ENCODE data around the gene CALR. TPM values are rescaled to one million over a fixed set of nuclear protein-coding genes. Genes with fewer than 3 reads are reported as not detected.
"Not testable (repeated sequence)": the region's sequence is repeated elsewhere in the genome, so short reads cannot be mapped to it uniquely, and the experiment has no call there.

Gene CALR
- total RNA-seq, 3 donors from 2014 or later: 1,489 to 1,621 (median 1,575) TPM

DNA sequence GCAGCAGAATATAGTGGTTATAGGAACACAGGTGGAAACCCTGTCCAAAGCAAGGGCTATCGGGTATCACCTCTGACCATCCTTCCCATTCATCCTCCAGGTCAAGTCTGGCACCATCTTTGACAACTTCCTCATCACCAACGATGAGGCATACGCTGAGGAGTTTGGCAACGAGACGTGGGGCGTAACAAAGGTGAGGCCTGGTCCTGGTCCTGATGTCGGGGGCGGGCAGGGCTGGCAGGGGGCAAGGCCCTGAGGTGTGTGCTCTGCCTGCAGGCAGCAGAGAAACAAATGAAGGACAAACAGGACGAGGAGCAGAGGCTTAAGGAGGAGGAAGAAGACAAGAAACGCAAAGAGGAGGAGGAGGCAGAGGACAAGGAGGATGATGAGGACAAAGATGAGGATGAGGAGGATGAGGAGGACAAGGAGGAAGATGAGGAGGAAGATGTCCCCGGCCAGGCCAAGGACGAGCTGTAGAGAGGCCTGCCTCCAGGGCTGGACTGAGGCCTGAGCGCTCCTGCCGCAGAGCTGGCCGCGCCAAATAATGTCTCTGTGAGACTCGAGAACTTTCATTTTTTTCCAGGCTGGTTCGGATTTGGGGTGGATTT lies 5.1 kb downstream of the CALR start:
- peaks cover 54% of the 10 kb centered on the region for H3K36me3 Mint-ChIP-seq (ENCODE audit: insufficient read depth)
- H3K27me3 Mint-ChIP-seq (ENCODE audit: low read depth): no peaks in the 10 kb centered on the region
- no peak for ATAC-seq
- H3K4me3 Mint-ChIP-seq: peak overlapping the region; percentile 37
- peaks cover 53% of the 10 kb centered on the region for H3K4me1 Mint-ChIP-seq (ENCODE audit: low read depth)
- DNase-seq: no peak
- no peaks in the 10 kb centered on the region for H3K9me3 Mint-ChIP-seq

GRCh38 chr19:12944104-12944674 lies 5.8 kb downstream of the CALR start:
- Mint-ChIP-seq H3K27me3 (ENCODE audit: low read depth) (no peaks in the 10 kb centered on the region), H3K36me3 (ENCODE audit: insufficient read depth) (peaks cover 48% of the 10 kb centered on the region), H3K4me3 (peak overlapping the region; percentile 91)

GRCh38 chr19:12945479-12946091 lies 7.2 kb downstream of the CALR start, which contains the start of gene RAD23A:
RAD23A (plus strand) TSS chr19:12945862; CDS start chr19:12945949, 87 bp downstream.
- H3K4me1 Mint-ChIP-seq (ENCODE audit: low read depth): peaks cover 38% of the 10 kb centered on the region
- peaks cover 44% of the 10 kb centered on the region for H3K36me3 Mint-ChIP-seq (ENCODE audit: insufficient read depth)
- no peaks in the 10 kb centered on the region for H3K9me3 Mint-ChIP-seq
- peak within 1 kb of the TSS; percentile 91 for H3K4me3 Mint-ChIP-seq
- ATAC-seq (peak; percentile 81 to 82), DNase-seq (peak; percentile 99)
- H3K27me3 Mint-ChIP-seq (ENCODE audit: low read depth): no peaks in the 10 kb centered on the region

More at GRCh38 chr19:12944104-12944674, 5.8 kb downstream of the CALR start:
- no peak for ATAC-seq
- Mint-ChIP-seq H3K4me1 (ENCODE audit: low read depth) (peaks cover 52% of the 10 kb centered on the region), H3K9me3 (no peaks in the 10 kb centered on the region)
- no peak for DNase-seq

DNA sequence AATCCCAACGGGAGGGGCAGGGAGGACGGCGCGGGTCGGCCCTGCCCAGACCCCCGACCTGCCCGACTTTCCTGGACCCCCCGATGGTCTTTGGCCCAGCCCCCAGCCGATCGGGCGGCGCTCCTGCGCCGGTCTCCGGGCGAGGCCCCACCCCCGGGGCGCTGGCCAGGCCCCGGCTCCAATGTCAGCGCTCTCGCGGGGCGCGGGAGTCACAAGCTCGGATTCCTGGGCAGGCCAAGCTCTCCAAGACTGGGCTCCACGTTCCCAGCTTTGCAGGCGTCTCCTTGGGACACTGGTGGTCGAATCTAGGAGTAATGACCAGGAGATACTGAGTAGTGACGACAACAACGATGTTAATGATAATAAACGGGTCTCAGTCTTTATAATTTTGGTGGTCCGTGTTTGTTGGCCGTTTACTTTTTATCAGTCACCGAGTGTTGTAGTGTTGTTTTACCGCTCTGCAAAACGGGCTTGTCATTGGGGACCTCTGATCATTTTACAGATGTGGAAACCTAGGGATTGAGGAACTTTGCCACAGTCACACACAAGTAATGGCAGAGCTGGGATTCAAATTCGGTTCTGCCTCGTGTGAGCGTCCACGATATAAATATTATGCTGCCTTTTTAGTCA lies 7.8 kb downstream of the CALR start:
- peaks cover 41% of the 10 kb centered on the region for H3K36me3 Mint-ChIP-seq (ENCODE audit: insufficient read depth)
- ATAC-seq (peak; percentile 74 to 79), DNase-seq (peak; percentile 34)
- H3K4me1 Mint-ChIP-seq (ENCODE audit: low read depth): peaks cover 33% of the 10 kb centered on the region
- no peaks in the 10 kb centered on the region for H3K27me3 Mint-ChIP-seq (ENCODE audit: low read depth)
- H3K9me3 Mint-ChIP-seq: no peaks in the 10 kb centered on the region
- H3K4me3 Mint-ChIP-seq: peak overlapping the region; percentile 91

GRCh38 chr19:12946731-12947496 lies 8.5 kb downstream of the CALR start:
- ATAC-seq: no peak
- peak overlapping the region; percentile 91 for H3K4me3 Mint-ChIP-seq
- H3K4me1 Mint-ChIP-seq (ENCODE audit: low read depth): peaks cover 33% of the 10 kb centered on the region
- no peaks in the 10 kb centered on the region for H3K27me3 Mint-ChIP-seq (ENCODE audit: low read depth)
- H3K9me3 Mint-ChIP-seq: no peaks in the 10 kb centered on the region
- H3K36me3 Mint-ChIP-seq (ENCODE audit: insufficient read depth): peaks cover 45% of the 10 kb centered on the region
- DNase-seq: no peak

- H3K36me3 Mint-ChIP-seq (ENCODE audit: insufficient read depth): peaks cover 45% of the 10 kb centered on the region
- ATAC-seq (no peak), DNase-seq (no peak)
- H3K27me3 Mint-ChIP-seq (ENCODE audit: low read depth): no peaks in the 10 kb centered on the region
- peak overlapping the region; percentile 23 for H3K4me3 Mint-ChIP-seq
- peaks cover 29% of the 10 kb centered on the region for H3K4me1 Mint-ChIP-seq (ENCODE audit: low read depth)
- H3K9me3 Mint-ChIP-seq: no peaks in the 10 kb centered on the region
Measured at GRCh38 chr19:12947702-12948611, 9.5 kb downstream of the CALR start.

DNA sequence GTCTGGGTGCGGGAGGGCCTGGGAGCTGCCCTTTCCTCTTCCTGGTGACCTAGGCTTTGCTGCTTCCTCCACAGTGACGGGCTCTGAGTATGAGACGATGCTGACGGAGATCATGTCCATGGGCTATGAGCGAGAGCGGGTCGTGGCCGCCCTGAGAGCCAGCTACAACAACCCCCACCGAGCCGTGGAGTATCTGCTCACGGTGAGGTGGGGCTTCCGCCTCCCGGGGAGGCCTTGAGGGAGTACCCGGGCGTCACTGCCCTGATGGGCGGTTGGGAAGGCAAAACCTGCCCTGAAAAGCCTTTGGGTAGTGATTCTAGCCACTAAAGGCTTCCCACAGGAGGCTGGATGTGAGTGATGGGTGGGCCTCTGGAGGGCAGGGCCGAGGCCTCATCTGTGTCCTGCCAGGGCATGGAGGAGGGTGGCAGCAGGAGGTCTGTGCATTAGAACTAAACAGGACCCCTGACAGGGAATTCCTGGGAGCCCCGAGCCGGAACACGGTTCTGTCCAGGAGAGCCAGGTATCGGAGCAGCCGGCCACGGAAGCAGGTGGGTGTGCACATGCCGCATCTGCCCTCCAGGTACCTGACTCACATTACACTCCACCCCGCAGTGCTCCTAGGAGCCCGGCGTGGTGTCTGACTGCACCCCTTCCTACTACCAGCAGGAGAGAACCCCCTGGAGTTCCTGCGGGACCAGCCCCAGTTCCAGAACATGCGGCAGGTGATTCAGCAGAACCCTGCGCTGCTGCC lies 10.4 kb downstream of the CALR start:
- ATAC-seq (no peak), DNase-seq (no peak)
- H3K9me3 Mint-ChIP-seq: no peaks in the 10 kb centered on the region
- peaks cover 43% of the 10 kb centered on the region for H3K36me3 Mint-ChIP-seq (ENCODE audit: insufficient read depth)
- H3K4me1 Mint-ChIP-seq (ENCODE audit: low read depth): peaks cover 25% of the 10 kb centered on the region
- H3K4me3 Mint-ChIP-seq: no peak overlapping the region
- no peaks in the 10 kb centered on the region for H3K27me3 Mint-ChIP-seq (ENCODE audit: low read depth)

DNA sequence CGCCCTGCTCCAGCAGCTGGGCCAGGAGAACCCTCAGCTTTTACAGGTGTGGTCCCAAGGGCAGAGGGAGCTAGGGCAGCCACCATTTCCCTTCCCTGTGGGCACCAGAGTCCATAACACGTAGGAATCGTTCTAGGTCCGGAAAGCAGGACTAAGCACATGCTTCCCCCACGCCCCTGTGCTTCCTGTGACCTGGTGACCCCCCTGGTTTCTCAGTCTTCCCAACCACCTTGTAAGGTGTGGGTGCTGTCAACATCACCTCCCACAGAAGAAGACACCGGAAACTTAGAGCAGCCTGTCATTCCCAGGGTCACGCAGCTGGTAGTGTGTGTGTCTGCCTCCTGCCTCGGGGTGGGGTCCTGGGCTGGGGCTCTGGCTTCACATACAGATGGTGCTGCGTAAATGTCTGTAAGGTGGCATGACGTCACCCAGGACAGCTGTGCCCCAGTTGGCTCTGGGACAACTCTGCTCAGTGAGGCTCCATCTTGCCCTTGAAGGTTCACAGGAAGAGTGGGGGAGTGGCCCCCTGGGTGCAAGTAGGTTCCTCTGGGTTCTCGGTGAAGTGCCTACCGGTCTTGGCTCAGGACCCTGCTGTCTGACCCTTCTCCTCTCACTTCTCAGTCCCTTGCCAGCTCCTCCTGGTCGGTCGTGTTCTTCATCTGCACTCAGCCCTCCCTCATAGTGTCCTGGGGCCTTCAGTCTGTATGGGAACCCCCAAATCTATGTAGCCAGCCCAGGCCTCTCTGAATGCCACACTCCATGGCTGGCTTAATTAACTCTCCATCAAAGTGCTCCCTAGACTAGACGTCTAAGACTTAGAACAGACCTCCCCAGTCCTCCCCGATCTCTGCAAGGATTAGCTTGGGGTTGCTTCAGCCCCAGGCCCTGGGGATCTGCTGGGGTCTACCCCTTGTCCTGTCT lies 11.2 kb downstream of the CALR start:
- DNase-seq: no peak
- no peaks in the 10 kb centered on the region for H3K9me3 Mint-ChIP-seq
- peaks cover 28% of the 10 kb centered on the region for H3K4me1 Mint-ChIP-seq (ENCODE audit: low read depth)
- no peak for ATAC-seq
- H3K4me3 Mint-ChIP-seq: no peak overlapping the region
- H3K27me3 Mint-ChIP-seq (ENCODE audit: low read depth): no peaks in the 10 kb centered on the region
- peaks cover 46% of the 10 kb centered on the region for H3K36me3 Mint-ChIP-seq (ENCODE audit: insufficient read depth)

GRCh38 chr19:12952050-12952449 lies 13.6 kb downstream of the CALR start:
- H3K9me3 Mint-ChIP-seq; H3K27me3 Mint-ChIP-seq (ENCODE audit: low read depth); DNase-seq; ATAC-seq; H3K4me3 Mint-ChIP-seq: not testable (repeated sequence)
- peaks cover 33% of the 10 kb centered on the region for H3K4me1 Mint-ChIP-seq (ENCODE audit: low read depth)
- peaks cover 43% of the 10 kb centered on the region for H3K36me3 Mint-ChIP-seq (ENCODE audit: insufficient read depth)

- DNase-seq (no peak), ATAC-seq (no peak)
- Mint-ChIP-seq H3K27me3 (ENCODE audit: low read depth) (no peaks in the 10 kb centered on the region), H3K9me3 (no peaks in the 10 kb centered on the region), H3K4me1 (ENCODE audit: low read depth) (peaks cover 34% of the 10 kb centered on the region), H3K36me3 (ENCODE audit: insufficient read depth) (peaks cover 40% of the 10 kb centered on the region), H3K4me3 (no peak overlapping the region)
Measured at GRCh38 chr19:12952488-12953137, 14.2 kb downstream of the CALR start.

DNA sequence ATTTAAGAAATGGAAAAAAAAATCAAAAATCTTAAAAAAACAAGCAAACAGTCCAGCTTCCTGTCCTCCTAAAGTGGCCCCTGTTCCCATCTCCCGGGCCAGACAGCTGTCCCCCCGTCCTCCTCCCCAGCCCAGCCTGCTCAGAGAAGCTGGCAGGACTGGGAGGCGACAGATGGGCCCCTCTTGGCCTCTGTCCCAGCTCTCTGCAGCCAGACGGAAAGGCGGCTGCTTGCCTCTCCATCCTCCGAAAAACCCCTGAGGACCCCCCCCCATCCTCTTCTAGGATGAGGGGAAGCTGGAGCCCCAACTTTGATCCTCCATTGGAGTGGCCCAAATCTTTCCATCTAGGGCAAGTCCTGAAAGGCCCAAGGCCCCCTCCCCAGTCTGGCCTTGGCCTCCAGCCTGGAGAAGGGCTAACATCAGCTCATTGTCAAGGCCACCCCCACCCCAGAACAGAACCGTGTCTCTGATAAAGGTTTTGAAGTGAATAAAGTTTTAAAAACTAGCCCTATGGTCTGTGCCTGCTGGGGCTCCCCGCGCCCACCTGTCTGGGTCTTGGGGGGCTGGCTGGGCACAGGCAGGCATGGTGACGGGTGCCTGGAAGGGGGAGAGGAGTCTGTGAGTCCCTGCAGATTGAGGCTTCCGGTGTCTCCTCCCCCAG lies 14.9 kb downstream of the CALR start:
- Mint-ChIP-seq H3K36me3 (ENCODE audit: insufficient read depth) (peaks cover 36% of the 10 kb centered on the region), H3K27me3 (ENCODE audit: low read depth) (no peaks in the 10 kb centered on the region), H3K4me1 (ENCODE audit: low read depth) (peaks cover 32% of the 10 kb centered on the region)

More for the DNA sequence above, 14.9 kb downstream of the CALR start:
- Mint-ChIP-seq H3K9me3 (no peaks in the 10 kb centered on the region), H3K4me3 (no peak overlapping the region)
- DNase-seq (no peak), ATAC-seq (no peak)

All from activated T-cell treated with anti-CD3 and anti-CD28 coated beads, Interleukin-2, amount 50 U/mL, for 4 hours (primary cell).